Measurements from ENCODE around the gene NANP. TPM values are rescaled to one million over a fixed set of nuclear protein-coding genes. Genes with fewer than 3 reads are reported as not detected.
A peak's percentile ranks its signal among the peaks of the same experiment; 100 is the strongest.
"Not testable (repeated sequence)": the region's sequence is repeated elsewhere in the genome, so short reads cannot be mapped to it uniquely, and the experiment has no call there.

The NANP gene
- 2.9 TPM for polyA plus RNA-seq (ENCODE audit: insufficient read length)

- peak; percentile 94 for DNase-seq (ENCODE audit: low read depth)
Observed at GRCh38 chr20:25623736-25624499, at the start of gene NANP. Gene NANP, minus strand, starts transcription at chr20:25624014. Its CDS starts 66 bp downstream, at chr20:25623948.

- no peak for DNase-seq (ENCODE audit: low read depth)
Observed at GRCh38 chr20:25672659-25673235, 48.9 kb upstream of the NANP start.

- no peak for DNase-seq (ENCODE audit: low read depth)
Observed at GRCh38 chr20:25669826-25670422, 46.1 kb upstream of the NANP start.

- DNase-seq (ENCODE audit: low read depth), result no peak
Observed at GRCh38 chr20:25668446-25668845, 44.6 kb upstream of the NANP start.

- DNase-seq (ENCODE audit: low read depth), result no peak
Observed at GRCh38 chr20:25659999-25660398, 36.2 kb upstream of the NANP start.

GRCh38 chr20:25654487-25654886 is 30.7 kb upstream of the NANP start:
- DNase-seq (ENCODE audit: low read depth), result no peak

GRCh38 chr20:25652866-25653265 is 29.1 kb upstream of the NANP start:
- not testable (repeated sequence) for DNase-seq (ENCODE audit: low read depth)

GRCh38 chr20:25644814-25645213 is 21.0 kb upstream of the NANP start:
- no peak for DNase-seq (ENCODE audit: low read depth)

- DNase-seq (ENCODE audit: low read depth), result no peak
Observed at GRCh38 chr20:25643716-25644115, 19.9 kb upstream of the NANP start.

GRCh38 chr20:25637247-25637646 is 13.4 kb upstream of the NANP start:
- no peak for DNase-seq (ENCODE audit: low read depth)

GRCh38 chr20:25632940-25633790 is 9.4 kb upstream of the NANP start:
- DNase-seq (ENCODE audit: low read depth), result no peak

- not testable (repeated sequence) for DNase-seq (ENCODE audit: low read depth)
Observed at GRCh38 chr20:25630615-25631014, 6.8 kb upstream of the NANP start.

- DNase-seq (ENCODE audit: low read depth), result no peak
Observed at GRCh38 chr20:25629816-25630499, 6.1 kb upstream of the NANP start.

GRCh38 chr20:25626779-25627178 is 3.0 kb upstream of the NANP start:
- DNase-seq (ENCODE audit: low read depth), result no peak

GRCh38 chr20:25624500-25624939 is 706 bp upstream of the NANP start:
- DNase-seq (ENCODE audit: low read depth), result no peak

- no peak for DNase-seq (ENCODE audit: low read depth)
Observed at GRCh38 chr20:25623225-25623735, 534 bp downstream of the NANP start.

- no peak for DNase-seq (ENCODE audit: low read depth)
Observed at GRCh38 chr20:25622450-25623224, 1.2 kb downstream of the NANP start.

- no peak for DNase-seq (ENCODE audit: low read depth)
Observed at GRCh38 chr20:25622049-25622448, 1.8 kb downstream of the NANP start.

- no peak for DNase-seq (ENCODE audit: low read depth)
Observed at GRCh38 chr20:25619514-25619913, 4.3 kb downstream of the NANP start.

GRCh38 chr20:25608774-25609173 is 15.0 kb downstream of the NANP start:
- DNase-seq (ENCODE audit: low read depth), result no peak

Data from forelimb muscle (tissue), 1 donor.